ENCODE results near the gene COMT.

GRCh38 chr22:19896665-19897355 is 44.8 kb upstream of the COMT start:
- TF ChIP-seq, protein P1, sequence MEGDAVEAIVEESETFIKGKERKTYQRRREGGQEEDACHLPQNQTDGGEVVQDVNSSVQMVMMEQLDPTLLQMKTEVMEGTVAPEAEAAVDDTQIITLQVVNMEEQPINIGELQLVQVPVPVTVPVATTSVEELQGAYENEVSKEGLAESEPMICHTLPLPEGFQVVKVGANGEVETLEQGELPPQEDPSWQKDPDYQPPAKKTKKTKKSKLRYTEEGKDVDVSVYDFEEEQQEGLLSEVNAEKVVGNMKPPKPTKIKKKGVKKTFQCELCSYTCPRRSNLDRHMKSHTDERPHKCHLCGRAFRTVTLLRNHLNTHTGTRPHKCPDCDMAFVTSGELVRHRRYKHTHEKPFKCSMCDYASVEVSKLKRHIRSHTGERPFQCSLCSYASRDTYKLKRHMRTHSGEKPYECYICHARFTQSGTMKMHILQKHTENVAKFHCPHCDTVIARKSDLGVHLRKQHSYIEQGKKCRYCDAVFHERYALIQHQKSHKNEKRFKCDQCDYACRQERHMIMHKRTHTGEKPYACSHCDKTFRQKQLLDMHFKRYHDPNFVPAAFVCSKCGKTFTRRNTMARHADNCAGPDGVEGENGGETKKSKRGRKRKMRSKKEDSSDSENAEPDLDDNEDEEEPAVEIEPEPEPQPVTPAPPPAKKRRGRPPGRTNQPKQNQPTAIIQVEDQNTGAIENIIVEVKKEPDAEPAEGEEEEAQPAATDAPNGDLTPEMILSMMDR (IDR thresholded peaks at IDR 0.05): no peak
- no peak for TF ChIP-seq POLR2A (IDR thresholded peaks at IDR 0.05)
